ENCODE results near the gene RIMS3.

- TF ChIP-seq, protein P1, sequence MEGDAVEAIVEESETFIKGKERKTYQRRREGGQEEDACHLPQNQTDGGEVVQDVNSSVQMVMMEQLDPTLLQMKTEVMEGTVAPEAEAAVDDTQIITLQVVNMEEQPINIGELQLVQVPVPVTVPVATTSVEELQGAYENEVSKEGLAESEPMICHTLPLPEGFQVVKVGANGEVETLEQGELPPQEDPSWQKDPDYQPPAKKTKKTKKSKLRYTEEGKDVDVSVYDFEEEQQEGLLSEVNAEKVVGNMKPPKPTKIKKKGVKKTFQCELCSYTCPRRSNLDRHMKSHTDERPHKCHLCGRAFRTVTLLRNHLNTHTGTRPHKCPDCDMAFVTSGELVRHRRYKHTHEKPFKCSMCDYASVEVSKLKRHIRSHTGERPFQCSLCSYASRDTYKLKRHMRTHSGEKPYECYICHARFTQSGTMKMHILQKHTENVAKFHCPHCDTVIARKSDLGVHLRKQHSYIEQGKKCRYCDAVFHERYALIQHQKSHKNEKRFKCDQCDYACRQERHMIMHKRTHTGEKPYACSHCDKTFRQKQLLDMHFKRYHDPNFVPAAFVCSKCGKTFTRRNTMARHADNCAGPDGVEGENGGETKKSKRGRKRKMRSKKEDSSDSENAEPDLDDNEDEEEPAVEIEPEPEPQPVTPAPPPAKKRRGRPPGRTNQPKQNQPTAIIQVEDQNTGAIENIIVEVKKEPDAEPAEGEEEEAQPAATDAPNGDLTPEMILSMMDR (IDR thresholded peaks at IDR 0.05): no peak
- TF ChIP-seq POLR2A (IDR thresholded peaks at IDR 0.05): no peak
Measured at GRCh38 chr1:40652979-40653378, 12.5 kb downstream of the RIMS3 start.
